WTC11 (cell line): Measurements from ENCODE around the gene MFSD2A. TPM values are rescaled to one million over a fixed set of nuclear protein-coding genes. Genes with fewer than 3 reads are reported as not detected.

Experiments used
- ATAC-seq: fragments of 200-7000 bp; cut with Tn5 transposase; 2 replicates; pipeline ENCODE4 v1.10.0; 2021; ENCODE audit warnings: mild to moderate bottlenecking, moderate library complexity
- CTCF ChIA-PET: fragments of 300-600 bp; sonication (Branson Sonifier 250); formaldehyde crosslinking; loops from one replicate; lab custom pipeline; 2021; ENCODE audit warnings: antibody characterized with exemption; lab: Charles Lee
- POLR2A ChIA-PET: fragments of 350-600 bp; sonication (Branson Sonifier 250); formaldehyde crosslinking; loops from one replicate; lab custom pipeline; 2021; ENCODE audit warnings: antibody characterized with exemption; lab: Charles Lee
- DNase-seq: peaks from one replicate; pipeline ENCODE4 v3.0.0; 2021; ENCODE audit warnings: low spot score
- H3K27ac Mint-ChIP-seq: 2 replicates; pipeline ENCODE4 v1.8.0; 2021; ENCODE audit warnings: mixed read lengths
- H3K27me3 Mint-ChIP-seq: 2 replicates; pipeline ENCODE4 v1.8.0; 2021; ENCODE audit warnings: low read depth, mild to moderate bottlenecking, moderate library complexity, mixed read lengths
- H3K36me3 Mint-ChIP-seq: 2 replicates; pipeline ENCODE4 v1.8.0; 2021; ENCODE audit warnings: mixed read lengths
- H3K4me1 Mint-ChIP-seq: 2 replicates; pipeline ENCODE4 v1.8.0; 2022; ENCODE audit warnings: mixed read lengths
- H3K4me3 Mint-ChIP-seq: 2 replicates; pipeline ENCODE4 v1.8.0; 2021; ENCODE audit warnings: mild to moderate bottlenecking, moderate library complexity, mixed read lengths
- H3K9me3 Mint-ChIP-seq: 2 replicates; pipeline ENCODE4 v1.8.0; 2021; ENCODE audit warnings: mixed read lengths
- ATF1 ChIP-seq: sonication (generic); formaldehyde crosslinking; IDR thresholded peaks from 2 replicates; pipeline ENCODE4 v1.8.1; 2023; ENCODE audit warnings: mild to moderate bottlenecking, moderate library complexity, missing genetic modification reagents
- ATF6 ChIP-seq: sonication (generic); formaldehyde crosslinking; IDR thresholded peaks from 2 replicates; pipeline ENCODE4 v1.8.1; 2023; ENCODE audit warnings: mild to moderate bottlenecking, missing genetic modification reagents
- E2F4 ChIP-seq: sonication (generic); formaldehyde crosslinking; IDR thresholded peaks from 2 replicates; pipeline ENCODE4 v1.8.1; 2022; ENCODE audit warnings: low read depth, mild to moderate bottlenecking, moderate library complexity, missing genetic modification reagents, borderline replicate concordance
- ETV6 ChIP-seq: sonication (generic); formaldehyde crosslinking; IDR thresholded peaks from 2 replicates; pipeline ENCODE4 v1.8.1; 2022; ENCODE audit warnings: mild to moderate bottlenecking, missing genetic modification reagents
- GABPB1 ChIP-seq: sonication (generic); formaldehyde crosslinking; IDR thresholded peaks from 2 replicates; pipeline ENCODE4 v1.8.1; 2023; ENCODE audit warnings: mild to moderate bottlenecking, missing genetic modification reagents
- IRF2 ChIP-seq: sonication (generic); formaldehyde crosslinking; IDR thresholded peaks from 2 replicates; pipeline ENCODE4 v1.8.0; 2022; ENCODE audit warnings: low read depth, missing genetic modification reagents, borderline replicate concordance
- JUN ChIP-seq: sonication (generic); formaldehyde crosslinking; IDR thresholded peaks from 2 replicates; pipeline ENCODE4 v1.8.0; 2023; ENCODE audit warnings: mild to moderate bottlenecking, missing genetic modification reagents
- MYBL2 ChIP-seq: sonication (generic); formaldehyde crosslinking; IDR thresholded peaks from 2 replicates; pipeline ENCODE4 v1.8.1; 2023; ENCODE audit warnings: mild to moderate bottlenecking, moderate library complexity, missing genetic modification reagents
- NR1H2 ChIP-seq: sonication (generic); formaldehyde crosslinking; IDR thresholded peaks from 2 replicates; pipeline ENCODE4 v1.9.0; 2021; ENCODE audit warnings: mild to moderate bottlenecking, moderate library complexity, missing genetic modification reagents
- PRDM15 ChIP-seq: sonication (generic); formaldehyde crosslinking; IDR thresholded peaks from 2 replicates; pipeline ENCODE4 v1.8.0; 2022; ENCODE audit warnings: missing genetic modification reagents
- SMAD4 ChIP-seq: sonication (generic); formaldehyde crosslinking; IDR thresholded peaks from 2 replicates; pipeline ENCODE4 v1.8.0; 2022; ENCODE audit warnings: mild to moderate bottlenecking, missing genetic modification reagents
- TEAD4 ChIP-seq: sonication (generic); formaldehyde crosslinking; IDR thresholded peaks from 2 replicates; pipeline ENCODE4 v1.8.0; 2022; ENCODE audit warnings: mild to moderate bottlenecking, missing genetic modification reagents
- ZBTB43 ChIP-seq: sonication (generic); formaldehyde crosslinking; IDR thresholded peaks from 2 replicates; pipeline ENCODE4 v1.8.1; 2023; ENCODE audit warnings: mild to moderate bottlenecking, missing genetic modification reagents
- ZNF121 ChIP-seq: sonication (generic); formaldehyde crosslinking; IDR thresholded peaks from 2 replicates; pipeline ENCODE4 v1.8.0; 2023; ENCODE audit warnings: missing genetic modification reagents
- ZNF232 ChIP-seq: sonication (generic); formaldehyde crosslinking; IDR thresholded peaks from 2 replicates; pipeline ENCODE4 v1.8.0; 2022; ENCODE audit warnings: mild to moderate bottlenecking, missing genetic modification reagents
- ZNF263 ChIP-seq: sonication (generic); formaldehyde crosslinking; IDR thresholded peaks from 2 replicates; pipeline ENCODE4 v1.8.1; 2022; ENCODE audit warnings: low read depth, mild to moderate bottlenecking, moderate library complexity, missing genetic modification reagents
- ZNF317 ChIP-seq: sonication (generic); formaldehyde crosslinking; IDR thresholded peaks from 2 replicates; pipeline ENCODE4 v1.8.1; 2023; ENCODE audit warnings: low read depth, mild to moderate bottlenecking, moderate library complexity, missing genetic modification reagents, borderline replicate concordance
- ZNF512 ChIP-seq: sonication (generic); formaldehyde crosslinking; IDR thresholded peaks from 2 replicates; pipeline ENCODE4 v1.8.1; 2022; ENCODE audit warnings: missing genetic modification reagents, borderline replicate concordance
- total RNA-seq: library from RNA; stranded (reverse); gene quantifications from 3 replicates; pipeline ENCODE4 v1.2.3, GENCODE V29; 2021

Gene MFSD2A
- total RNA-seq, 1 experiment from 2014 or later = 14.0 TPM

GRCh38 chr1:39958403-39959200 is 3.7 kb downstream of the MFSD2A start:
- DNase-seq (no peak), ATAC-seq (no peak)
- H3K27me3 Mint-ChIP-seq = peaks cover 22% of the 10 kb centered on the region
- no peak for TF ChIP-seq NR1H2 (CRISPR knock-in tag)
- no peak for TF ChIP-seq ZNF121 (CRISPR knock-in tag)
- no peak for TF ChIP-seq GABPB1 (CRISPR knock-in tag)
- TF ChIP-seq ZNF317 (CRISPR knock-in tag) = no peak
- TF ChIP-seq ATF1 (CRISPR knock-in tag) = no peak
- TF ChIP-seq ZNF232 (CRISPR knock-in tag) = no peak
- no peak for TF ChIP-seq JUN
- TF ChIP-seq ATF6 (CRISPR knock-in tag) = no peak
- no peak for TF ChIP-seq TEAD4 (CRISPR knock-in tag)
- TF ChIP-seq ZNF512 (CRISPR knock-in tag) = no peak
- TF ChIP-seq ZNF263 = no peak
- TF ChIP-seq MYBL2 = no peak
- no peak for TF ChIP-seq PRDM15 (CRISPR knock-in tag)
- TF ChIP-seq ZBTB43 (CRISPR knock-in tag) = no peak
- H3K36me3 Mint-ChIP-seq = peaks cover 25% of the 10 kb centered on the region
- H3K4me1 Mint-ChIP-seq = peaks cover 20% of the 10 kb centered on the region
- no peak overlapping the region for H3K27ac Mint-ChIP-seq
- H3K4me3 Mint-ChIP-seq = no peak overlapping the region
- ChIA-PET POLR2A (no interaction called here), CTCF (interaction anchor here (2.9 kb wide), 1 partner anchor 39 kb away, joined by 10 read pairs; no protein-coding TSS in a partner anchor)
- H3K9me3 Mint-ChIP-seq = no peaks in the 10 kb centered on the region

GRCh38 chr1:39959651-39960333 is 4.8 kb downstream of the MFSD2A start:
- no peak overlapping the region for H3K4me3 Mint-ChIP-seq
- no peak for ATAC-seq
- DNase-seq = no peak
- CTCF ChIA-PET = interaction anchor here (1.8 to 2.9 kb wide), 2 partner anchors 40 to 58 kb away, joined by 6 to 10 read pairs; partner anchors contain the start of gene MYCL
- H3K27me3 Mint-ChIP-seq = peaks cover 10% of the 10 kb centered on the region
- POLR2A ChIA-PET = no interaction called here
- H3K4me1 Mint-ChIP-seq = peaks cover 15% of the 10 kb centered on the region
- H3K36me3 Mint-ChIP-seq = peaks cover 30% of the 10 kb centered on the region
- no peaks in the 10 kb centered on the region for H3K9me3 Mint-ChIP-seq
- H3K27ac Mint-ChIP-seq = no peak overlapping the region
- no peak for TF ChIP-seq ETV6 (CRISPR knock-in tag)
- TF ChIP-seq ZNF232 (CRISPR knock-in tag) = no peak
- TF ChIP-seq ATF1 (CRISPR knock-in tag) = no peak
- TF ChIP-seq IRF2 = no peak
- no peak for TF ChIP-seq SMAD4 (CRISPR knock-in tag)
- no peak for TF ChIP-seq E2F4 (CRISPR knock-in tag)
- no peak for TF ChIP-seq PRDM15 (CRISPR knock-in tag)
